ENCODE data around the gene PARN. TPM values are rescaled to one million over a fixed set of nuclear protein-coding genes. Genes with fewer than 3 reads are reported as not detected.

Gene PARN
- total RNA-seq, 6 experiments from 2014 or later, result 12.1 to 28.0 (median 15.6) TPM

GRCh38 chr16:14672403-14672971 is 42.4 kb upstream of the PARN start:
- no peaks in the 10 kb centered on the region for H3K27me3 ChIP-seq
- no peak for TF ChIP-seq POLR2A (IDR thresholded peaks at IDR 0.05)
- no peak for TF ChIP-seq CTCF (IDR thresholded peaks at IDR 0.05)
- ATAC-seq (peak; percentile 69 to 81 (median 74)), DNase-seq (no peak)
- H3K27ac ChIP-seq, result no peak overlapping the region
- no peak overlapping the region for H3K4me3 ChIP-seq
- peaks cover 0 to 15% (median 3%) of the 10 kb centered on the region in 4 donors for H3K4me1 ChIP-seq
- 45% methylated on average over 7 of the region's 7 CpGs for WGBS (ENCODE audit: insufficient coverage, low coverage, low lambda C conversion rate, missing lambda C conversion rate)
- H3K9me3 ChIP-seq, result no peaks in the 10 kb centered on the region
- peaks cover 0 to 10% (median 0%) of the 10 kb centered on the region in 4 donors for H3K36me3 ChIP-seq
- intact Hi-C loops (cut with DNase I), result no loop called here

- Histone ChIP-seq H3K4me1 (peaks cover 0 to 17% (median 3%) of the 10 kb centered on the region in 4 donors), H3K9me3 (no peaks in the 10 kb centered on the region), H3K27ac (no peak overlapping the region), H3K27me3 (no peaks in the 10 kb centered on the region), H3K36me3 (peaks cover 0 to 33% (median 9%) of the 10 kb centered on the region in 4 donors), H3K4me3 (no peak overlapping the region)
- WGBS (ENCODE audit: insufficient coverage, low coverage, low lambda C conversion rate, missing lambda C conversion rate), result no CpG with 5 or more reads among the region's 4 CpGs
- intact Hi-C loops (cut with DNase I), result no loop called here
- peak in 2 of 3 donors; percentile 50 to 60 for DNase-seq
- no peak for TF ChIP-seq POLR2A (IDR thresholded peaks at IDR 0.05)
- peak in 1 of 4 donors; percentile 7 for TF ChIP-seq CTCF (IDR thresholded peaks at IDR 0.05)
- peak; percentile 26 to 70 (median 40) for ATAC-seq
Measured at GRCh38 chr16:14669776-14670175, 39.7 kb upstream of the PARN start.

- no peak for ATAC-seq
- peaks cover 0 to 44% (median 11%) of the 10 kb centered on the region in 4 donors for H3K36me3 ChIP-seq
Measured at GRCh38 chr16:14668556-14669223, 38.6 kb upstream of the PARN start.

GRCh38 chr16:14667347-14668266 is 37.5 kb upstream of the PARN start:
- Histone ChIP-seq H3K27me3 (no peaks in the 10 kb centered on the region), H3K4me3 (no peak overlapping the region), H3K4me1 (peaks cover 0 to 14% (median 2%) of the 10 kb centered on the region in 4 donors), H3K36me3 (peaks cover 0 to 55% (median 14%) of the 10 kb centered on the region in 4 donors), H3K27ac (no peak overlapping the region), H3K9me3 (no peaks in the 10 kb centered on the region)
- WGBS (ENCODE audit: insufficient coverage, low coverage, low lambda C conversion rate, missing lambda C conversion rate), result 64% methylated on average over 9 of the region's 16 CpGs
- intact Hi-C loops (cut with DNase I), result no loop called here
- no peak for DNase-seq
- ATAC-seq, result peak; percentile 14 to 44 (median 26)
- TF ChIP-seq CTCF (IDR thresholded peaks at IDR 0.05), result no peak
- TF ChIP-seq POLR2A (IDR thresholded peaks at IDR 0.05), result no peak

More at GRCh38 chr16:14668556-14669223, 38.6 kb upstream of the PARN start:
- Histone ChIP-seq H3K4me3 (no peak overlapping the region), H3K27ac (no peak overlapping the region), H3K27me3 (no peaks in the 10 kb centered on the region), H3K4me1 (peaks cover 0 to 17% (median 3%) of the 10 kb centered on the region in 4 donors), H3K9me3 (no peaks in the 10 kb centered on the region)
- intact Hi-C loops (cut with DNase I), result no loop called here
- DNase-seq, result no peak
- WGBS (ENCODE audit: insufficient coverage, low coverage, low lambda C conversion rate, missing lambda C conversion rate), result 81% methylated on average over 7 of the region's 7 CpGs
- TF ChIP-seq POLR2A (IDR thresholded peaks at IDR 0.05), result no peak

Measured in right lobe of liver (tissue), 6 donors.